ENCODE data around the gene KLHL21.
A peak's percentile ranks its signal among the peaks of the same experiment; 100 is the strongest.

Gene KLHL21

GRCh38 chr1:6588128-6588892 lies 14.4 kb downstream of the KLHL21 start:
- H3K4me3 Mint-ChIP-seq, result peak overlapping the region; percentile 4
- H3K27ac Mint-ChIP-seq, result peak overlapping the region; percentile 50
- H3K27me3 Mint-ChIP-seq, result no peaks in the 10 kb centered on the region
- intact Hi-C loops (cut with micrococcal nuclease), result no loop called here
- peaks cover 88% of the 10 kb centered on the region for H3K4me1 Mint-ChIP-seq (ENCODE audit: low read depth)
- H3K36me3 Mint-ChIP-seq (ENCODE audit: low read depth), result peaks cover 98% of the 10 kb centered on the region
- no peaks in the 10 kb centered on the region for H3K9me3 Mint-ChIP-seq

GRCh38 chr1:6587261-6588005 lies 15.2 kb downstream of the KLHL21 start:
- no peak overlapping the region for H3K27ac Mint-ChIP-seq

GRCh38 chr1:6586404-6586816 lies 16.3 kb downstream of the KLHL21 start:
- Mint-ChIP-seq H3K27ac (no peak overlapping the region), H3K9me3 (no peaks in the 10 kb centered on the region), H3K4me1 (ENCODE audit: low read depth) (peaks cover 86% of the 10 kb centered on the region), H3K4me3 (no peak overlapping the region), H3K27me3 (no peaks in the 10 kb centered on the region), H3K36me3 (ENCODE audit: low read depth) (peaks cover 80% of the 10 kb centered on the region)
- intact Hi-C loops (cut with micrococcal nuclease), result no loop called here

More at GRCh38 chr1:6587261-6588005, 15.2 kb downstream of the KLHL21 start:
- Mint-ChIP-seq H3K4me1 (ENCODE audit: low read depth) (peaks cover 86% of the 10 kb centered on the region), H3K27me3 (no peaks in the 10 kb centered on the region), H3K4me3 (no peak overlapping the region), H3K36me3 (ENCODE audit: low read depth) (peaks cover 90% of the 10 kb centered on the region), H3K9me3 (no peaks in the 10 kb centered on the region)
- intact Hi-C loops (cut with micrococcal nuclease), result no loop called here

- intact Hi-C loops (cut with micrococcal nuclease), result no loop called here
- Mint-ChIP-seq H3K9me3 (no peaks in the 10 kb centered on the region), H3K27ac (no peak overlapping the region), H3K27me3 (no peaks in the 10 kb centered on the region), H3K4me1 (ENCODE audit: low read depth) (peaks cover 86% of the 10 kb centered on the region), H3K36me3 (ENCODE audit: low read depth) (peaks cover 79% of the 10 kb centered on the region), H3K4me3 (no peak overlapping the region)
Measured at GRCh38 chr1:6585841-6586240, 16.8 kb downstream of the KLHL21 start.

- Mint-ChIP-seq H3K9me3 (no peaks in the 10 kb centered on the region), H3K36me3 (ENCODE audit: low read depth) (peaks cover 79% of the 10 kb centered on the region), H3K27ac (peak overlapping the region; percentile 4), H3K4me1 (ENCODE audit: low read depth) (peaks cover 86% of the 10 kb centered on the region), H3K27me3 (no peaks in the 10 kb centered on the region), H3K4me3 (no peak overlapping the region)
- intact Hi-C loops (cut with micrococcal nuclease), result no loop called here
Measured at GRCh38 chr1:6585081-6585722, 17.5 kb downstream of the KLHL21 start.

GRCh38 chr1:6584126-6585080 lies 18.3 kb downstream of the KLHL21 start:
- Mint-ChIP-seq H3K9me3 (no peaks in the 10 kb centered on the region), H3K27ac (peak overlapping the region; percentile 4), H3K4me3 (no peak overlapping the region), H3K27me3 (no peaks in the 10 kb centered on the region), H3K36me3 (ENCODE audit: low read depth) (peaks cover 77% of the 10 kb centered on the region), H3K4me1 (ENCODE audit: low read depth) (peaks cover 83% of the 10 kb centered on the region)
- intact Hi-C loops (cut with micrococcal nuclease), result no loop called here

- no peaks in the 10 kb centered on the region for H3K9me3 Mint-ChIP-seq
- H3K36me3 Mint-ChIP-seq (ENCODE audit: low read depth), result peaks cover 57% of the 10 kb centered on the region
- peaks cover 69% of the 10 kb centered on the region for H3K4me1 Mint-ChIP-seq (ENCODE audit: low read depth)
- peak overlapping the region; percentile 100 for H3K27ac Mint-ChIP-seq
- H3K27me3 Mint-ChIP-seq, result no peaks in the 10 kb centered on the region
- intact Hi-C loops (cut with micrococcal nuclease), result no loop called here
- H3K4me3 Mint-ChIP-seq, result peak overlapping the region; percentile 100
Measured at GRCh38 chr1:6582370-6582769, 20.3 kb downstream of the KLHL21 start.

GRCh38 chr1:6581561-6582305 lies 20.9 kb downstream of the KLHL21 start:
- peak overlapping the region; percentile 100 for H3K27ac Mint-ChIP-seq
- no peaks in the 10 kb centered on the region for H3K9me3 Mint-ChIP-seq
- H3K4me1 Mint-ChIP-seq (ENCODE audit: low read depth), result peaks cover 63% of the 10 kb centered on the region
- no peaks in the 10 kb centered on the region for H3K27me3 Mint-ChIP-seq
- intact Hi-C loops (cut with micrococcal nuclease), result loop anchor here (2.0 kb wide), 1 partner anchor 43 kb away; the partner anchor contains the start of gene THAP3
- H3K4me3 Mint-ChIP-seq, result peak overlapping the region; percentile 100
- H3K36me3 Mint-ChIP-seq (ENCODE audit: low read depth), result peaks cover 51% of the 10 kb centered on the region

GRCh38 chr1:6580593-6581409 lies 21.9 kb downstream of the KLHL21 start:
- H3K27ac Mint-ChIP-seq, result peak overlapping the region; percentile 100
- intact Hi-C loops (cut with micrococcal nuclease), result loop anchor here (2.0 kb wide), 1 partner anchor 44 kb away; the partner anchor contains the start of gene THAP3

GRCh38 chr1:6580119-6580592 lies 22.5 kb downstream of the KLHL21 start:
- Mint-ChIP-seq H3K4me3 (peak overlapping the region; percentile 100), H3K27me3 (no peaks in the 10 kb centered on the region)
- intact Hi-C loops (cut with micrococcal nuclease), result loop anchor here (2.0 kb wide), 1 partner anchor 45 kb away; the partner anchor contains the start of gene THAP3

More at GRCh38 chr1:6580593-6581409, 21.9 kb downstream of the KLHL21 start:
- H3K4me1 Mint-ChIP-seq (ENCODE audit: low read depth), result peaks cover 58% of the 10 kb centered on the region
- no peaks in the 10 kb centered on the region for H3K27me3 Mint-ChIP-seq
- no peaks in the 10 kb centered on the region for H3K9me3 Mint-ChIP-seq
- H3K36me3 Mint-ChIP-seq (ENCODE audit: low read depth), result peaks cover 41% of the 10 kb centered on the region
- peak overlapping the region; percentile 100 for H3K4me3 Mint-ChIP-seq

GRCh38 chr1:6579374-6580118 lies 23.1 kb downstream of the KLHL21 start, which contains the start of gene ZBTB48:
Gene ZBTB48 (plus strand): TSS chr1:6579994. CDS start chr1:6580610, 616 bp downstream.
- no peaks in the 10 kb centered on the region for H3K27me3 Mint-ChIP-seq
- peak within 1 kb of the TSS; percentile 100 for H3K4me3 Mint-ChIP-seq
- intact Hi-C loops (cut with micrococcal nuclease), result loop anchor here (1.0 to 2.0 kb wide), 2 partner anchors 25 to 45 kb away; partner anchors contain the start of genes NOL9 and THAP3
- H3K4me1 Mint-ChIP-seq (ENCODE audit: low read depth), result peaks cover 45% of the 10 kb centered on the region
- peak within 1 kb of the TSS; percentile 100 for H3K27ac Mint-ChIP-seq
- H3K36me3 Mint-ChIP-seq (ENCODE audit: low read depth), result peaks cover 29% of the 10 kb centered on the region
- no peaks in the 10 kb centered on the region for H3K9me3 Mint-ChIP-seq

More at GRCh38 chr1:6580119-6580592, 22.5 kb downstream of the KLHL21 start:
- Mint-ChIP-seq H3K4me1 (ENCODE audit: low read depth) (peaks cover 51% of the 10 kb centered on the region), H3K27ac (peak overlapping the region; percentile 100), H3K36me3 (ENCODE audit: low read depth) (peaks cover 35% of the 10 kb centered on the region), H3K9me3 (no peaks in the 10 kb centered on the region)
